WERI-Rb-1 (cell line): ENCODE data around the gene USP22.
"Not testable (repeated sequence)": the region's sequence is repeated elsewhere in the genome, so short reads cannot be mapped to it uniquely, and the experiment has no call there.

Experiments used
- DNase-seq: peaks from one replicate; pipeline ENCODE4 v3.0.0-alpha.2; 2020
- H3K27ac ChIP-seq: fragments of 250-450 bp; sonication (Bioruptor Pico); 2 replicates; pipeline ENCODE4 v1.5.1; 2020; ENCODE audit warnings: mild to moderate bottlenecking, moderate library complexity
- H3K27me3 ChIP-seq: fragments of 250-450 bp; sonication (Bioruptor Pico); 2 replicates; pipeline ENCODE4 v1.5.1; 2021; ENCODE audit warnings: mild to moderate bottlenecking, low read depth, moderate library complexity; ENCODE audit not compliant: insufficient read depth, severe bottlenecking
- H3K36me3 ChIP-seq: fragments of 250-450 bp; sonication (Bioruptor Pico); 2 replicates; pipeline ENCODE4 v1.5.1; 2020; ENCODE audit warnings: mild to moderate bottlenecking, moderate library complexity
- H3K4me3 ChIP-seq: 2 replicates; pipeline ENCODE4 v1.5.1; 2011; ENCODE audit warnings: low read depth, mild to moderate bottlenecking, control low read depth, low read length
- H3K9me3 ChIP-seq: fragments of 250-450 bp; sonication (Bioruptor Pico); 2 replicates; pipeline ENCODE4 v1.5.1; 2021; ENCODE audit warnings: mild to moderate bottlenecking, moderate library complexity; ENCODE audit not compliant: severe bottlenecking
- TF ChIP-seq, protein P1 (sequence below): IDR thresholded peaks from 2 replicates; pipeline ENCODE4 v1.5.1; 2011; ENCODE audit warnings: low read depth, mild to moderate bottlenecking, control low read depth, inconsistent platforms, low read length

Gene USP22

DNA sequence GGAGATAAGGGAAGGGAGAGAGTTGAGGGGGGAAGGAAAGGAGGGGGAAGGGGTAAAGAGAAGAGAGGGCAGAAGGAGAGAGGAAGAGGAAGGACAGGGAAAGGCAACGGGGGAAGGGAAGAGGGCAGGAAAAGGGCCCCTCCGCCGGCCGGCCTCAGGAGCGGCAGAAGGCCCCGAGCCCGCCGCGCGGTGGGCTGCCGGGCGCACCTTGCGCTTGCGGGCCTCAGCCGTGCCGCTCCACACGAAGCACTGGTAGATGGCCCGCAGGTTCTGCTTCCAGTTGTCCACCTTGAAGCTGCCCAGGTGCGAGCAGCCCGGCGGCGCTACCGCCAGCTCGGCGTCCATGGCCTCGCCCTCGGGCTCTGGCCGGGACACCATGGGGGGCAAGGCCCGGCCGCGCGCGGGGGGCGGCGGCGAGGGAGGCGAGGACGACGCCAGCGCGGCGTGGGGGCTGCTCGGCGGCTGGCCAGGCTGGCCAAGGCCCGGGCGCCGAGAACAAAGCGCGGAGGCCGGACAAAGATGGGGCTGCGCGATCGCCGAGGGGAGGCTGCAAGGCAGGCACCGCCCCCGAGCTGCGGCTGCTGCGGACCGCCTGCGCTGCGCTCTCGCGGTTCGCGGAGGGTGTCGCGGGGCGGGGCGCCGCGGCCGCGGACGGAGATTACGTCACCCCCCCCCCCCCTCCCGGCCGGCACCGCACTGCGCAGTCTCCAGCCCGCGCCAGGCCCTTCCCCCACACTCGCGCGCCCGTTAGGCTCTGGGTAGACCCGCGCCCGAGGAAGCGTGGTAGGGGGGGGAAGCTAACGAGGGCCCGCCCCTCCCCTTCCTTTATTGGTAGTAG lies at the start of gene USP22:
USP22 (minus strand) TSS at position 554 of the 838 bp plus-strand sequence; CDS start at position 378, 176 bp downstream.
- no peak for DNase-seq
- TF ChIP-seq, protein P1, sequence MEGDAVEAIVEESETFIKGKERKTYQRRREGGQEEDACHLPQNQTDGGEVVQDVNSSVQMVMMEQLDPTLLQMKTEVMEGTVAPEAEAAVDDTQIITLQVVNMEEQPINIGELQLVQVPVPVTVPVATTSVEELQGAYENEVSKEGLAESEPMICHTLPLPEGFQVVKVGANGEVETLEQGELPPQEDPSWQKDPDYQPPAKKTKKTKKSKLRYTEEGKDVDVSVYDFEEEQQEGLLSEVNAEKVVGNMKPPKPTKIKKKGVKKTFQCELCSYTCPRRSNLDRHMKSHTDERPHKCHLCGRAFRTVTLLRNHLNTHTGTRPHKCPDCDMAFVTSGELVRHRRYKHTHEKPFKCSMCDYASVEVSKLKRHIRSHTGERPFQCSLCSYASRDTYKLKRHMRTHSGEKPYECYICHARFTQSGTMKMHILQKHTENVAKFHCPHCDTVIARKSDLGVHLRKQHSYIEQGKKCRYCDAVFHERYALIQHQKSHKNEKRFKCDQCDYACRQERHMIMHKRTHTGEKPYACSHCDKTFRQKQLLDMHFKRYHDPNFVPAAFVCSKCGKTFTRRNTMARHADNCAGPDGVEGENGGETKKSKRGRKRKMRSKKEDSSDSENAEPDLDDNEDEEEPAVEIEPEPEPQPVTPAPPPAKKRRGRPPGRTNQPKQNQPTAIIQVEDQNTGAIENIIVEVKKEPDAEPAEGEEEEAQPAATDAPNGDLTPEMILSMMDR: no peak
- Histone ChIP-seq H3K36me3 (peaks cover 27% of the 10 kb centered on the region), H3K4me3 (peak within 1 kb of the TSS; percentile 71), H3K27me3 (no peaks in the 10 kb centered on the region), H3K27ac (peak within 1 kb of the TSS; percentile 99), H3K9me3 (no peaks in the 10 kb centered on the region)

DNA sequence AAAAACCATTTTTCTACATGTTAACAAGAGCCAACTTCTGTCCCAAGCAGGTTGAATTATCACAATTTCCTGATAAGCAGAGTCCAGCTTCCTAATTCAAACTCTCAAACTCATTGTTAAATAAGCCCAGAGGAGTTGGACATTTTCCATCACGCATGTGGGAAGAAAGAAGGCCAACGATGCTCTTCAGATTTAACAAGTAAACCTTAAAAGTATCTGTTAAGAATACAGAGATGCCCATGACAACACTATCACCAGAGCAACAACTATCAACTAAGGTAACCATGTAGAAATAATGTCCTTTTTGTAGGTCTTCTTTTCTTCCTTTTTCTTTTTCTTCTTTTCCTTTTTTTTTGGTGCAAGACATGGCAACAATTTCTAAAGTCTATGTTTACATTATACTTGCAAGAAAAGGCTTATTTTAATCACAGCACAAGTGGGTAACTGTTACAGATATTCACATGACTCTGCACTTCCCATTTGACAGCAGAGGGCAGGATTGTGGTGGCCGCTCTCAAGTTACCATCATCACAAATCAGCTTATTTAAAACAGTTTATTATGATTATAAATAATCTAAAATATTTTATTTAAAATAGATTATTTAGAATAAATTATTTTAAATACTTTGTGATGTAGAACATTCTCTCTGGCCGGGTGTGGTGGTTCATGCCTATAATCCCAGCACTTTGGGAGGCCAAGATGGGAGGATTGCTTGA lies 48.2 kb upstream of the USP22 start:
- no peaks in the 10 kb centered on the region for H3K36me3 ChIP-seq
- DNase-seq: no peak

GRCh38 chr17:21089933-21090901 lies 47.4 kb upstream of the USP22 start:
- DNase-seq: no peak
- Histone ChIP-seq H3K27me3 (no peaks in the 10 kb centered on the region), H3K36me3 (no peaks in the 10 kb centered on the region)

More for the DNA sequence above, 48.2 kb upstream of the USP22 start:
- TF ChIP-seq, protein P1: no peak
- Histone ChIP-seq H3K4me3 (no peak overlapping the region), H3K27ac (no peak overlapping the region), H3K27me3 (no peaks in the 10 kb centered on the region), H3K9me3 (no peaks in the 10 kb centered on the region)

DNA sequence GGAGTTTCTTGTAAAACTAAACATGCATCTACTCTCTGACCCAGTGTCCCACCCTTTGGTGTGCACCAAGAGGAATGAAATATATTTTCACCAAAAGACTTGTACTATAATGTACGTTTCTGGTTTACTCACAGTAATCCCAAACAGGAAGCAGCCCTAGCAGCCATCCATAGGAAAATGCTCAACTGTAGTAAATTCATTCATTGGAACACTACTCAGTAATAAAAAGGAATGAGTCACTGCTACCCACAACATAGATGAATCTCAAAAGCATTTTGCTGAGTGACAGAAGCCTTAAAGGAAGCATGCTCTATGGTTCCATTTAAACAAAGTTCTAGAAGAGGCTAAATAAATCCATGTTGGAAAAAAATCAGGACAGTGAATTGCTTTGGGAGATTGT lies 46.3 kb upstream of the USP22 start:
- no peak overlapping the region for H3K4me3 ChIP-seq
- H3K27ac ChIP-seq: no peak overlapping the region
- no peaks in the 10 kb centered on the region for H3K36me3 ChIP-seq
- H3K9me3 ChIP-seq: peaks cover 3% of the 10 kb centered on the region
- TF ChIP-seq, protein P1: no peak
- no peak for DNase-seq
- H3K27me3 ChIP-seq: no peaks in the 10 kb centered on the region

More at GRCh38 chr17:21089933-21090901, 47.4 kb upstream of the USP22 start:
- Histone ChIP-seq H3K27ac (no peak overlapping the region), H3K4me3 (no peak overlapping the region), H3K9me3 (no peaks in the 10 kb centered on the region)
- TF ChIP-seq, protein P1: no peak

GRCh38 chr17:21085707-21086106 lies 42.9 kb upstream of the USP22 start:
- Histone ChIP-seq H3K27me3 (no peaks in the 10 kb centered on the region), H3K9me3 (peaks cover 3% of the 10 kb centered on the region), H3K4me3 (no peak overlapping the region), H3K27ac (no peak overlapping the region), H3K36me3 (no peaks in the 10 kb centered on the region)
- no peak for DNase-seq
- TF ChIP-seq, protein P1: no peak

DNA sequence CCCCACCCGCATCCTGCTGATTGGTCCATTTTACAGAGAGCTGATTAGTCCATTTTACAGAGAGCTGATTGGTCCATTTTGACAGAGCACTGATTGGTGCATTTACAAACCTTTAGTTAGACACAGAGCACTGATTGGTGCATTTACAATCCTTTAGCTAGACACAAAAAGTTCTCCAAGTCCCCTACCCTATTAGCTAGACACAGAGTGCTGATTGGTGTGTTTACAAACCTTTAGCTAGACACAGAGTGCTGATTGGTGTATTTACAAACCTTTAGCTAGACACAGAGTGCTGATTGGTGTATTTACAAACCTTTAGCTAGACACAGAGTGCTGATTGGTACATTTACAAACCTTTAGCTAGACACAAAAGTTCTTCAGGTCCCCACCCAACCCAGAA lies 42.5 kb upstream of the USP22 start:
- not testable (repeated sequence) for H3K9me3 ChIP-seq, H3K27me3 ChIP-seq, H3K4me3 ChIP-seq, DNase-seq, H3K36me3 ChIP-seq, H3K27ac ChIP-seq
